HepG2 (cell line): ENCODE results near the gene TJP3. TPM values are rescaled to one million over a fixed set of nuclear protein-coding genes. Genes with fewer than 3 reads are reported as not detected.

Source experiments
- BHLHE40 ChIP-seq: IDR thresholded peaks from 2 replicates; pipeline ENCODE4 v1.6.1; 2011; ENCODE audit warnings: low read length, improper control_type of control experiment
- CREBL2 ChIP-seq: sonication (generic); formaldehyde crosslinking; IDR thresholded peaks from 2 replicates; pipeline ENCODE4 v1.8.1; 2023; ENCODE audit warnings: missing genetic modification reagents, mild to moderate bottlenecking, borderline replicate concordance
- HDAC2 ChIP-seq: sonication (generic); formaldehyde crosslinking; IDR thresholded peaks from 2 replicates; pipeline ENCODE4 v1.4.0; 2020; ENCODE audit warnings: missing genetic modification reagents
- HIVEP1 ChIP-seq: sonication (generic); formaldehyde crosslinking; IDR thresholded peaks from 2 replicates; pipeline ENCODE4 v1.4.0; 2020; ENCODE audit warnings: mild to moderate bottlenecking, missing genetic modification reagents
- HMG20B ChIP-seq: conservative IDR thresholded peaks from 2 replicates; pipeline ENCODE4 v1.6.1; 2016; ENCODE audit warnings: missing genetic modification reagents, missing compliant biosample characterization
- HNRNPUL1 ChIP-seq: fragments of 200-400 bp; formaldehyde crosslinking; IDR thresholded peaks from 2 replicates; pipeline ENCODE4 v1.6.1; 2017; ENCODE audit warnings: low read depth, mild to moderate bottlenecking, low read length, moderate library complexity
- MLX ChIP-seq: IDR thresholded peaks from 2 replicates; pipeline ENCODE4 v1.6.1; 2016
- POGK ChIP-seq: sonication (generic); formaldehyde crosslinking; conservative IDR thresholded peaks from 2 replicates; pipeline ENCODE4 v1.8.0; 2022; ENCODE audit warnings: mild to moderate bottlenecking, moderate library complexity, missing genetic modification reagents
- RBFOX2 ChIP-seq: fragments of 200-400 bp; formaldehyde crosslinking; IDR thresholded peaks from 2 replicates; pipeline ENCODE4 v1.6.1; 2017; ENCODE audit warnings: low read depth, mild to moderate bottlenecking, low read length
- RXRA ChIP-seq: sonication (generic); formaldehyde crosslinking; IDR thresholded peaks from 2 replicates; pipeline ENCODE4 v1.5.1; 2020; ENCODE audit warnings: missing genetic modification reagents
- SNRNP70 ChIP-seq: fragments of 200-400 bp; formaldehyde crosslinking; IDR thresholded peaks from 2 replicates; pipeline ENCODE4 v1.6.1; 2017; ENCODE audit warnings: mild to moderate bottlenecking, low read depth, low read length, moderate library complexity
- SP1 ChIP-seq, 2 experiments: fragments of 450-650 bp in 1 of 2; sonication (generic) in 1 of 2; formaldehyde crosslinking in 1 of 2; IDR thresholded peaks; 2 replicates each; pipeline versions ENCODE4 v1.4.0 to v1.6.1; 2016 to 2020; ENCODE audit warnings: missing genetic modification reagents in 1 of 2
- TOPORS ChIP-seq: sonication (generic); formaldehyde crosslinking; IDR thresholded peaks from 2 replicates; pipeline ENCODE4 v1.8.0; 2023; ENCODE audit warnings: mild to moderate bottlenecking, missing genetic modification reagents
- ZKSCAN1 ChIP-seq: fragments of 150-350 bp; IDR thresholded peaks from 2 replicates; pipeline ENCODE4 v1.6.1; 2014; ENCODE audit warnings: low read length
- ZNF101 ChIP-seq: sonication (generic); formaldehyde crosslinking; IDR thresholded peaks from 2 replicates; pipeline ENCODE4 v1.4.0; 2020; ENCODE audit warnings: mild to moderate bottlenecking, low read depth, missing genetic modification reagents, borderline replicate concordance
- ZNF260 ChIP-seq: sonication (generic); formaldehyde crosslinking; IDR thresholded peaks from 2 replicates; pipeline ENCODE4 v1.4.0; 2020; ENCODE audit warnings: missing genetic modification reagents, low read depth, mild to moderate bottlenecking, borderline replicate concordance
- ZNF354B ChIP-seq: sonication (generic); formaldehyde crosslinking; IDR thresholded peaks from 2 replicates; pipeline ENCODE4 v1.8.0; 2022; ENCODE audit warnings: mild to moderate bottlenecking, missing genetic modification reagents
- ZNF569 ChIP-seq: sonication (generic); formaldehyde crosslinking; IDR thresholded peaks from 2 replicates; pipeline ENCODE4 v1.5.0; 2020; ENCODE audit warnings: mild to moderate bottlenecking, missing genetic modification reagents, moderate library complexity, borderline replicate concordance
- ZNF646 ChIP-seq: sonication (generic); formaldehyde crosslinking; IDR thresholded peaks from 2 replicates; pipeline ENCODE4 v1.9.0; 2021; ENCODE audit warnings: mild to moderate bottlenecking, missing genetic modification reagents
- ZNF761 ChIP-seq: sonication (generic); formaldehyde crosslinking; conservative IDR thresholded peaks from 2 replicates; pipeline ENCODE4 v1.4.0; 2020; ENCODE audit warnings: mild to moderate bottlenecking, missing genetic modification reagents
- ZNF776 ChIP-seq: sonication (generic); formaldehyde crosslinking; IDR thresholded peaks from 2 replicates; pipeline ENCODE4 v1.4.0; 2020; ENCODE audit warnings: mild to moderate bottlenecking, missing genetic modification reagents
- ZNF792 ChIP-seq: IDR thresholded peaks from 2 replicates; pipeline ENCODE4 v1.6.1; 2016
- ZNF83 ChIP-seq: sonication (generic); formaldehyde crosslinking; IDR thresholded peaks from 2 replicates; pipeline ENCODE4 v1.4.0; 2020; ENCODE audit warnings: missing genetic modification reagents, mild to moderate bottlenecking, borderline replicate concordance
- polyA plus RNA-seq, 8 experiments: library from polyadenylated mRNA; depleted of rRNA in 3 of 8; stranded (reverse) in 7 of 8; unstranded in 1 of 8; fragments of >200 nt; fragmentation: Illumina TruSeq in 4 of 8; extraction: Trizol in 4 of 8; gene quantifications; 2 replicates each; pipeline versions ENCODE4 v1.2.1 to v1.2.3, GENCODE V29; 2011 to 2016; ENCODE audit warnings: low read depth in 4 of 8, missing spikeins in 1 of 8, mixed read lengths in 1 of 8; ENCODE audit not compliant: insufficient read depth in 1 of 8
- total RNA-seq, 5 experiments: library from RNA; depleted of rRNA; stranded (reverse); fragments of >200 nt; fragmentation: Illumina TruSeq; extraction: Trizol; gene quantifications; 2 replicates each; pipeline ENCODE4 v1.2.3, GENCODE V29; 2016; ENCODE audit warnings: low read depth in 1 of 5

The TJP3 gene
- total and polyA plus RNA-seq, 2 of the 13 experiments (the other 11 are each of a cell fraction or from before 2014, with no cell fraction given), result 2.3 to 21.5 TPM

GRCh38 chr19:3720349-3720917, 12.2 kb downstream of the TJP3 start (continued):
- TF ChIP-seq ZNF646 (CRISPR knock-in tag), result no peak
- no peak for TF ChIP-seq SNRNP70
- peak; percentile 17; the same call in 1 of the 2 replicates for TF ChIP-seq HDAC2
- TF ChIP-seq ZNF101 (CRISPR knock-in tag), result no peak
- TF ChIP-seq ZNF569, result no peak
- no peak for TF ChIP-seq SP1 (IDR thresholded peaks at IDR 0.05)
- TF ChIP-seq SP1 (CRISPR knock-in tag; IDR thresholded peaks at IDR 0.05), result no peak
- no peak for TF ChIP-seq MLX (CRISPR knock-in tag)
- no peak for TF ChIP-seq RBFOX2
- TF ChIP-seq HNRNPUL1, result no peak
- TF ChIP-seq TOPORS (CRISPR knock-in tag), result no peak
- no peak for TF ChIP-seq HMG20B (CRISPR knock-in tag)
- no peak for TF ChIP-seq ZKSCAN1
- no peak for TF ChIP-seq CREBL2
- TF ChIP-seq RXRA (CRISPR knock-in tag), result peak; percentile 29; the same call in 1 of the 2 replicates
- TF ChIP-seq POGK (CRISPR knock-in tag), result no peak
- TF ChIP-seq HIVEP1 (CRISPR knock-in tag), result no peak
- TF ChIP-seq BHLHE40, result no peak
- TF ChIP-seq ZNF83 (CRISPR knock-in tag), result no peak
- TF ChIP-seq ZNF792 (CRISPR knock-in tag), result no peak
- TF ChIP-seq ZNF260 (CRISPR knock-in tag), result no peak
- TF ChIP-seq ZNF354B, result no peak
- TF ChIP-seq ZNF776 (CRISPR knock-in tag), result no peak
- TF ChIP-seq ZNF761, result no peak
